T-helper 2 cell treated with Interferon-gamma antibody and Interleukin-4, amounts not matched to agents 5 μg/mL and 100 μg/mL, for 36 hours (primary cell): ENCODE results near the gene LDLR.
"Not testable (repeated sequence)": the region's sequence is repeated elsewhere in the genome, so short reads cannot be mapped to it uniquely, and the experiment has no call there.

ENCODE experiments used
- DNase-seq: peaks from one replicate; pipeline ENCODE4 v3.0.0; 2021; ENCODE audit warnings: low spot score
- H3K27ac Mint-ChIP-seq: one replicate; pipeline ENCODE4 v1.8.0; 2021; ENCODE audit warnings: mild to moderate bottlenecking, mixed read lengths
- H3K27me3 Mint-ChIP-seq: one replicate; pipeline ENCODE4 v1.8.0; 2021; ENCODE audit warnings: low read depth, mixed read lengths
- H3K36me3 Mint-ChIP-seq: one replicate; pipeline ENCODE4 v1.8.0; 2021; ENCODE audit warnings: low read depth, mixed read lengths
- H3K4me1 Mint-ChIP-seq: one replicate; pipeline ENCODE4 v1.8.0; 2021; ENCODE audit warnings: low read depth, mixed read lengths
- H3K4me3 Mint-ChIP-seq: one replicate; pipeline ENCODE4 v1.8.0; 2022; ENCODE audit warnings: mild to moderate bottlenecking, moderate library complexity, mixed read lengths
- H3K9me3 Mint-ChIP-seq: one replicate; pipeline ENCODE4 v1.8.0; 2021; ENCODE audit warnings: mixed read lengths

The LDLR gene

DNA sequence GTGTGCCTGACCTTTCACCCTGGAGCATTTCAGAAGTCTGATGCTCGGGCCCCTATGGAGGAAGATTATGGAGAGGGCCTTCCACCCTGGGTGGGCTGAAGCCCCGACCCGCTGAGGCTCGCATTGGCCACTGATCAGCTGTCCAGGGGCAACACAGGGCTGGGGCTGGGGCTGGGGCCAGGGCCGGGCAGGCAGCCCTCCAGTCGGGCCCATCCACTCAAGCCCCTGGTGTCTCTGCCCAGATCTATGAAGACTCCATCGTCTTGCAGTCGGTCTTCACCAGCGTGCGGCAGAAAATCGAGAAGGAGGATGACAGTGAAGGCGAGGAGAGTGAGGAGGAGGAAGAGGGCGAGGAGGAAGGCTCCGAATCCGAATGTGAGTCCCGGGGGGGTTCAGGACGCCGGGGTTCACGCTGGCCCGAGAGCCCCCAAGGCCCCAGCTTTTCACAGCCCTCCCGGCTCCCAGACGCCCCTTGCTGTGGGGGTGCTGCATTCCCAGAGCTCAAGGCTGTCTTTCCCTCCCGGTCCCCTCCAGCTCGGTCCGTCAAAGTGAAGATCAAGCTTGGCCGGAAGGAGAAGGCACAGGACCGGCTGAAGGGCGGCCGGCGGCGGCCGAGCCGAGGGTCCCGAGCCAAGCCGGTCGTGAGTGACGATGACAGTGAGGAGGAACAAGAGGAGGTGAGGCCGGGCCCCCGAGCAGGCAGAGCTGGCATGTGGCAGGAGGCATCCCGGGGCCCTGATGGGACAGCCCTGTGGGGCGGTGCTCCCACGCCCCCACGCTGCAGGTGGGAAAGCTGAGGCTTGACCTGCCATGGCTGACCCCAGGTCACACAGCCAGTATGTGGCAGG, 29.5 kb upstream of the LDLR start:
- Mint-ChIP-seq H3K27me3 (no peaks in the 10 kb centered on the region), H3K27ac (no peak overlapping the region), H3K9me3 (no peaks in the 10 kb centered on the region), H3K4me3 (no peak overlapping the region), H3K36me3 (peaks cover 10% of the 10 kb centered on the region), H3K4me1 (no peaks in the 10 kb centered on the region)
- no peak for DNase-seq

DNA sequence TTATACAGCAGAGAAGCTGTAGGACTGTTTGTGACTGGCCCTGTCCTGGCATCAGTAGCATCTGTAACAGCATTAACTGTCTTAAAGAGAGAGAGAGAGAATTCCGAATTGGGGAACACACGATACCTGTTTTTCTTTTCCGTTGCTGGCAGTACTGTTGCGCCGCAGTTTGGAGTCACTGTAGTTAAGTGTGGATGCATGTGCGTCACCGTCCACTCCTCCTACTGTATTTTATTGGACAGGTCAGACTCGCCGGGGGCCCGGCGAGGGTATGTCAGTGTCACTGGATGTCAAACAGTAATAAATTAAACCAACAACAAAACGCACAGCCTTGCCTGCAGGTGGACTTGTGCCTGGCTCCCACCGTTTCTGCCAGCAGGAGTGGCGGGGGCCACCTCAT, 27.3 kb upstream of the LDLR start:
- no peaks in the 10 kb centered on the region for H3K9me3 Mint-ChIP-seq
- no peaks in the 10 kb centered on the region for H3K4me1 Mint-ChIP-seq
- H3K27me3 Mint-ChIP-seq: no peaks in the 10 kb centered on the region
- no peak overlapping the region for H3K4me3 Mint-ChIP-seq
- no peak overlapping the region for H3K27ac Mint-ChIP-seq
- DNase-seq: no peak
- peaks cover 20% of the 10 kb centered on the region for H3K36me3 Mint-ChIP-seq

DNA sequence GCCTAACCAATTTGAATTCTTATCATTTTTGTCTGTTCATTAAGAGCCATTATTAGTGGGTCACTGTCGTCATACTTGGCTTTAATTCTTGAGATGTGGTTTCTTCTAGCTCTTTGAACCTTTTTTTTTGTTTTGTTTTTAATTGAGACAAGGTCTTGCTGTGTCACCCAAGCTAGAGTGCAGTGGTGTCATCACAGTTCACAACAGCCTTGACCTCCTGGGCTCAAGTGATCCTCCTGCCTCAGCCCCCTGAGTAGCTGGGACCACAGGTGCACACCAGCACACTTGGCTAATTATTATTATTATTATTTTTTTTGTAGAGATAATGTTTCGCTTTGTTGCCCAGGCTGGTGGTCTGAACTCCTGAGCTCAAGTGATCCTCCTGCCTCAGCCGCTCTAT, 25.8 kb upstream of the LDLR start:
- no peak for DNase-seq
- Mint-ChIP-seq H3K27ac (no peak overlapping the region), H3K27me3 (no peaks in the 10 kb centered on the region), H3K4me3 (no peak overlapping the region), H3K4me1 (no peaks in the 10 kb centered on the region), H3K36me3 (peaks cover 24% of the 10 kb centered on the region), H3K9me3 (no peaks in the 10 kb centered on the region)

DNA sequence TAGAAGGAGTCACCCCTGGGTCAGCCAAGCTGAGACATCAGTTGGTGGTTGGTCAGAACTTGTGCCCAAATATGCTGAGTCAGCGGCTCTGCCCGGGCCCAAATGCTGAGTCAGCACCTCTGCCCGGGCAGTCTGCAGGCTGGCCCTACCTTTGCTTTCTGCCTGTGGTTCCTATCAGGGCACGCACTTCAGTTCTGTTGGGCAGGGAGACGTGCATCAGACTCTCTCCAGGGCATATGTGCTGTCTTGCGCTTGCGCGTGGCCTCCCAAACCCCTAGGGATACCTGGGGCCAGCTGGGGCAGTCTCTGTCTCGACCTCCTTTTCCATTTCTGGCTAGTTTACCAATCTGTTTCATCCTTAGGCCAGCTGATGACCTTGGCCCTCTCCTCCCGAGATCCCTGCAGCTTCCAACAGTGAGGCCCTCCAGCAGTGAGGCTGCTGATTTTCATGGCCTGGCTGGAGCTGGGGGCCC, 24.4 kb upstream of the LDLR start:
- Mint-ChIP-seq H3K4me3 (no peak overlapping the region), H3K4me1 (peaks cover 4% of the 10 kb centered on the region), H3K27me3 (no peaks in the 10 kb centered on the region), H3K36me3 (peaks cover 24% of the 10 kb centered on the region), H3K27ac (no peak overlapping the region), H3K9me3 (no peaks in the 10 kb centered on the region)
- no peak for DNase-seq

DNA sequence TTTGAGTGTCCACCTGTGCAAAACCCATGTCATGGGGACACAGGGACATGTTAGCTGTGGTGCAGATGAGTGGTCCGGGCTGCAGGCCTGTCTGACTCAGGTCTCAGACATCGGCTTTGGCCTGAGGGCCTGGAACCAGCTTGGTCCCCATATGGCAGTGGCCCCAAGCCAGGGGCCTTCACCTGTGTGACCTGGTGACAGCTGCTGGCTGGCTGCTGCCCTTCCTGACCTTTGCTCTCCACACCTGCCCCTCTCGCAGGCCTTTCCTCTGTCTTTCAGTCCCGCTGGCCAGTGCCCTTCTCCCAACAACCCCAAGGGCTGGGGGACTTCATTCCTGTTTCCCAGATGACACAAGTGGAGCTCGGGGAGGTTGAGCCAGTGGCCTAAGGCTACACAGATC, 22.9 kb upstream of the LDLR start:
- no peak for DNase-seq
- Mint-ChIP-seq H3K27me3 (no peaks in the 10 kb centered on the region), H3K27ac (no peak overlapping the region), H3K36me3 (peaks cover 20% of the 10 kb centered on the region), H3K4me1 (peaks cover 4% of the 10 kb centered on the region), H3K9me3 (no peaks in the 10 kb centered on the region), H3K4me3 (no peak overlapping the region)

DNA sequence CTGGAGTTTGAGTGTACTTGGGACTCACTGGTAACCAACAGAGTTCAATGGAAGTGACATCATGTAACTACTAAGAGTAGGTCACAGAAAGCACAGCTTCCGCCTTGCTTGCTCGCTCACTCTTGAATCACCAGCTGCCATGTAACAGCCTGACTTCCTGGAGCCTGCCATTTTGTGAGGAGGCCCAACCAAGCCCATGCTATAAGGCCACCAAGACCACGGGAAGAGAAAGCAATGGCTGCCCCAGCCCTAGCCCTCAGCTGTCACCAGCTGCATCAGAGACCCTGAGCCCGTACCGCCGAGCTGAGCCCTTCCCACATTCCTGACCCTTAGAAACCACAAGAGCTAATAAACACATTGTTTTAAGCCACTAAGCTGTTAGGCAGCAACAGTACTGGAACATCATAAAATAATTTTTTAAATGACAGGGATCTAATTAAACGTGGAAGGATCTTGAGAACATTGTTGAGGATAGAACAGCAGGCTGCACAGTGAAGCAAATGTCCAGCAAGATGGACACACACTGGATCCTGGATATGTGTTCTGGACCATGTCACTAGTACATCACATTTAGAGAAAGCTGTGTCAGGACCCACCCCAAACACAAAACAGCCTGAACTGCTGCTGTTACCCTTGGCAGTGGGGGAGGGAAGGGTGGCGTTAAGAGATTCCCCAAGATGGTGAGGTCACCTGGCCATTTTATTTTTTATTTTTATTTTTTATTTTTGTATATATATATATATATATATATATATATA, 21.7 kb upstream of the LDLR start:
- Mint-ChIP-seq H3K27me3 (no peaks in the 10 kb centered on the region), H3K27ac (no peak overlapping the region), H3K9me3 (no peaks in the 10 kb centered on the region), H3K36me3 (peaks cover 20% of the 10 kb centered on the region), H3K4me3 (no peak overlapping the region), H3K4me1 (peaks cover 4% of the 10 kb centered on the region)
- DNase-seq: no peak

DNA sequence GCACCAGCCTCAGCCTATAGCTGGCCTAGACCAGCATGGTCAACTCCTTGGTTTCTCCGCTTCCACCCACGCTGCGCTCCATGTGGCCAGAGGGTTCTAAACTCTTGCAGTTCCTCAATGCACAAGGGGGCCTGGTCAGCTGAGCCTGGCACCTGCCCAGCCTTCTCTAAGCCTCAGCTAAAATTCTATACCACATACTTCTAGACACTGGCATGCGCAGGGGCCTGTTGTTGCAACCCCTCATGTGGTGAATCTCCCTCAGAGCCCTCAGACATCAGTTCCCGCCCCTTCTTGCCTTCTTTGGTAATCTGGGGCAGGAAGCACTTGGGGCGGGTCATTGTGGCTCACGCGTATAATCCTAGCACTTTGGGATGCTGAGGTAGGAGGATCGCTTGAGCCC, 19.7 kb upstream of the LDLR start:
- no peak for DNase-seq
- Mint-ChIP-seq H3K36me3 (peaks cover 20% of the 10 kb centered on the region), H3K4me1 (peaks cover 6% of the 10 kb centered on the region), H3K4me3 (no peak overlapping the region), H3K27me3 (peaks cover under 1% of the 10 kb centered on the region), H3K27ac (no peak overlapping the region), H3K9me3 (no peaks in the 10 kb centered on the region)

DNA sequence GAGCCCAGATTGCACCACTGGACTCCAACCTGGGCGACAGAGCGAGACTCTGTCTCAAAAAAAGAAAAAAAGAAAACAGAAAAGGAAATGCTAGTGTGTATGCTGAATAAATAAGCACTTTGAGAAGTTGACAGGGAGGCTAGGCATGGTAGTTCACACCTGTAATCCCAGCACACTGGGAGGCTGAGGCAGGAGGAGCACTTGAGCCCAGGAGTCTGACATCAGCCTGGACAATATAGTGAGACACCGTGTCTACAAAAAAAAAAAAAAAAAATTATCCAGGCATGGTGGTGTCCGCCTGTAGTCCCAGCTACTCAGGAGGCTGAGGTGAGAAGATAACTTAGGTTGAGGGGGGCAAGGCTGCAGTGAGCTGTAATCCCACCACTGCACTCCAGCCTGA, 19.1 kb upstream of the LDLR start:
- Mint-ChIP-seq H3K36me3 (peaks cover 16% of the 10 kb centered on the region), H3K4me3 (no peak overlapping the region), H3K9me3 (no peaks in the 10 kb centered on the region), H3K27me3 (peaks cover 1% of the 10 kb centered on the region), H3K27ac (no peak overlapping the region), H3K4me1 (peaks cover 7% of the 10 kb centered on the region)
- no peak for DNase-seq

DNA sequence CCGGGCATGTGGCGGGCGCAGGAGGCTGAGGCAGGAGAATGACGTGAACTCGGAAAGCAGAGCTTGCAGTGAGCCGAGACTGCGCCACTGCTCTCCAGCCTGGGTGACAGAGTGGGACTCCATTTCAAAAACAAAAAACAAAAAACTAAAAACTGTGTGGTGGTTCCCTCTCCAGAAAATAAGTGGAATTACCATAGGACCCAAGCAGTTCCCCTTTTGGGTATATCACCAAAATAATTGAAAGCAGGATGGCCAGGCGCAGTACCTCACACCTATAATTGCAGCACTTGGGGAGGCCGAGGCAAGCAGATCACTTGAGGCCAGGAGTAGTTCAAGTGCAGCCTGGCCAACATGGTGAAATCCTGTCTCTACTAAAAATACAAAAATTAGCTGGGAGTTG, 15.7 kb upstream of the LDLR start:
- Mint-ChIP-seq H3K9me3 (no peaks in the 10 kb centered on the region), H3K36me3 (peaks cover 5% of the 10 kb centered on the region), H3K4me1 (peaks cover 7% of the 10 kb centered on the region), H3K4me3 (no peak overlapping the region), H3K27me3 (peaks cover 1% of the 10 kb centered on the region), H3K27ac (no peak overlapping the region)
- DNase-seq: no peak

DNA sequence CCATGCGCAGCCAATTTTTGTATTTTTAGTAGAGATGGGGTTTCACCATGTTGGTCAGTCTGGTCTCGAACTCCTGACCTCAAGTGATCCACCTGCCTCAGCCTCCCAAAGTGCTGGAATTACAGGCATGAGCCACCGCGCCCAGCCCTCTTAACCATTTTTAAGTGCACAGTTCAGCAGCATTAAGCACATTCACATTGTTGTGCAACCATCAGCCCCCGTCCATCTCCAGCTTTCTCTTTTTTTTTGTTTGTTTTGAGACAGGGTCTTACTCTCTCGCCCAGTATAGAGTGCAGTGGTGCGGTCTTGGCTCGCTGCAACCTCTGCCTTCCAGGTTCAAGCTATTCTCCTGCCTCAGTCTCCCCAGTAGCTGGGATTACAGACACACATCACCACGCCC, 12.5 kb upstream of the LDLR start:
- not testable (repeated sequence) for H3K27ac Mint-ChIP-seq, H3K36me3 Mint-ChIP-seq, H3K4me1 Mint-ChIP-seq, H3K27me3 Mint-ChIP-seq, H3K9me3 Mint-ChIP-seq, H3K4me3 Mint-ChIP-seq, DNase-seq

DNA sequence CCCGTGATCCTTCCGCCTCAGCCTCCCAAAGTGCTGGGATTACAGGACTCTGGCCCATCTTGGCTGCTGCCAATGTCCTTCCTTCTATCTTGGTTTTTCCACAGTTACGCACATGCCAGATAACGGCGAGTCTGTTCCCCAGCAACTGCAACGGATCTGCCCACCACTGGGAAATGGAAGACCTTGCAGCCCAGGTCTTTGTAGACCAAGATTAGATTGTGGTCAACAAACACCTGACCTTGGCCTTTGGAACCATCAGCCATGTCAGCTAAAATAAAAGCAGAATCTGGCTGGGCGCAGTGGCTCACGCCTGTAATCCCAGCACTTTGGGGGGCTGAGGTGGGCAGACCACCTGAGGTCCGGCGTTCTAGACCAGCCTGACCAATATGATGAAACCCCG, 10.4 kb upstream of the LDLR start:
- Mint-ChIP-seq H3K4me1 (peaks cover 5% of the 10 kb centered on the region), H3K27ac (no peak overlapping the region), H3K4me3 (no peak overlapping the region), H3K27me3 (peaks cover 1% of the 10 kb centered on the region), H3K36me3 (no peaks in the 10 kb centered on the region), H3K9me3 (no peaks in the 10 kb centered on the region)
- no peak for DNase-seq

DNA sequence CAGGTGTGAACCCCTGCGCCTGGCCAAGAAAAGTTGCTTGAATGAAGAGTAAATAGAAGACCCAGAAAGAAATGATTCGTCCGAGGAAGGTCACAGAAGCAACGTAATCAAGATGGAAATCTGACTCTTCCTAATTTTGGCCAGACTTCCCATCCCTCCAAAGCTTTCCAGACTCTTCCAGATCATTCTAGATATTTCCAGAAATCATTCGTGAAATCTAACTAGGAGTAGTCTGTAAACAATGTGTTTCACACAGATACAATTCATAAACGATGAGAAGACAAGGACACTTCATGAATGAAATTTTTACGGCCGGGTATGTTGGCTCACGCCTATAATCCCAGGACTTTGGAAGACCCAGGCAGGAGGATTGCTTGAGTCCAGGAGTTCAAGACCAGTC, 9.3 kb upstream of the LDLR start:
- H3K36me3 Mint-ChIP-seq: no peaks in the 10 kb centered on the region
- no peak for DNase-seq
- H3K9me3 Mint-ChIP-seq: no peaks in the 10 kb centered on the region
- H3K4me1 Mint-ChIP-seq: peaks cover 4% of the 10 kb centered on the region
- no peaks in the 10 kb centered on the region for H3K27me3 Mint-ChIP-seq
- H3K27ac Mint-ChIP-seq: no peak overlapping the region
- H3K4me3 Mint-ChIP-seq: no peak overlapping the region

DNA sequence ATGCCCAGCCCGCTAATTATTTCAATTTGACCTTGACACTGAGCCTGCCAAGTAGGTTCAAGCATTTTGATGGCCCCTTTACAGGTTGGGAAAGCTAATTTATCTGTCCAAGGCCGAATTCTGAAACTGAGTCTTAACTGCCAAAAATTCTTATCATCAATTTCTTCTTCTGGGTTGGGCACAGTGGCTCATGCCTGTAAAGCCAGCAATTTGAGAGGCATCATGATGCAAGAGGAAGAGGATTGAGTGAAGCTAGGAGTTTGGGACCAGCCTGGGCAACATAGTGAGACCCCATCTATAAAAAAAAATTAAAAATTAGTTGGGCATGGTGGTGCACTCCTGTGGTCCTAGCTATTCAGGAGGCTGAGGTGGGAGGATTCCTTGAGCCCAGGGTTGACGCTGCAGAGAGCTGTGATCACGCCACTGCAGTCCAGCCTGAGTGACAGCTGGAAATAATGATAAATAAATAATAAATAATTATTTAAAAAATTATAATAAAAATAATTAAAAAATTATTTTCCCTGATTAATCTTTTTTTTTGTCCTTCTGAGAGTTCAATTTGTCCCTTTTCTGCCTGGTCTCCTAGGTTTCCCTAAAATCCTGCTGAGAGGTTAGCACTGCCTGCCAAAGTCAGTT, 1.3 kb upstream of the LDLR start:
- peak overlapping the region; percentile 98 for H3K4me3 Mint-ChIP-seq

More for the DNA sequence above, 1.3 kb upstream of the LDLR start:
- H3K27me3 Mint-ChIP-seq: no peaks in the 10 kb centered on the region
- H3K36me3 Mint-ChIP-seq: peaks cover 24% of the 10 kb centered on the region
- H3K9me3 Mint-ChIP-seq: no peaks in the 10 kb centered on the region
- peak overlapping the region; percentile 99 for H3K27ac Mint-ChIP-seq
- DNase-seq: no peak
- peaks cover 25% of the 10 kb centered on the region for H3K4me1 Mint-ChIP-seq
